Measurements from ENCODE around the gene USP9X.

GRCh38 chrX:41076742-41077141 is 8.5 kb upstream of the USP9X start:
- TF ChIP-seq POLR2A (IDR thresholded peaks at IDR 0.05) (no peak), CTCF (IDR thresholded peaks at IDR 0.05) (no peak), POLR2AphosphoS5 (IDR thresholded peaks at IDR 0.05) (no peak)

Measured in breast epithelium (tissue), 3 donors.